Measurements from ENCODE around the gene ANKMY1.
A peak's percentile ranks its signal among the peaks of the same experiment; 100 is the strongest.

Gene ANKMY1

GRCh38 chr2:240520130-240520973 is 37.4 kb downstream of the ANKMY1 start:
- no peak for DNase-seq (ENCODE audit: low read depth)

- no peak for DNase-seq (ENCODE audit: low read depth)
Observed at GRCh38 chr2:240519396-240520129, 38.2 kb downstream of the ANKMY1 start.

GRCh38 chr2:240518981-240519380 is 38.8 kb downstream of the ANKMY1 start:
- DNase-seq (ENCODE audit: low read depth) = no peak

GRCh38 chr2:240517342-240517741 is 40.4 kb downstream of the ANKMY1 start:
- no peak for DNase-seq (ENCODE audit: low read depth)

GRCh38 chr2:240514631-240515030 is 43.2 kb downstream of the ANKMY1 start:
- DNase-seq (ENCODE audit: low read depth) = no peak

- DNase-seq (ENCODE audit: low read depth) = peak; percentile 64
Observed at GRCh38 chr2:240513549-240514287, 44.1 kb downstream of the ANKMY1 start.

- no peak for DNase-seq (ENCODE audit: low read depth)
Observed at GRCh38 chr2:240512666-240513535, 44.9 kb downstream of the ANKMY1 start.

GRCh38 chr2:240512109-240512485 is 45.7 kb downstream of the ANKMY1 start:
- DNase-seq (ENCODE audit: low read depth) = no peak

- no peak for DNase-seq (ENCODE audit: low read depth)
Observed at GRCh38 chr2:240511351-240512108, 46.3 kb downstream of the ANKMY1 start.

- DNase-seq (ENCODE audit: low read depth) = no peak
Observed at GRCh38 chr2:240510513-240511210, 47.1 kb downstream of the ANKMY1 start.

GRCh38 chr2:240509667-240510512 is 47.9 kb downstream of the ANKMY1 start:
- no peak for DNase-seq (ENCODE audit: low read depth)

GRCh38 chr2:240508832-240509545 is 48.8 kb downstream of the ANKMY1 start:
- DNase-seq (ENCODE audit: low read depth) = no peak

- DNase-seq (ENCODE audit: low read depth) = no peak
Observed at GRCh38 chr2:240507778-240508251, 50.0 kb downstream of the ANKMY1 start.

- no peak for DNase-seq (ENCODE audit: low read depth)
Observed at GRCh38 chr2:240507060-240507777, 50.6 kb downstream of the ANKMY1 start.

- DNase-seq (ENCODE audit: low read depth) = no peak
Observed at GRCh38 chr2:240506406-240507059, 51.3 kb downstream of the ANKMY1 start.

GRCh38 chr2:240505910-240506309 is 51.9 kb downstream of the ANKMY1 start:
- DNase-seq (ENCODE audit: low read depth) = no peak

GRCh38 chr2:240503848-240504247 is 53.9 kb downstream of the ANKMY1 start:
- no peak for DNase-seq (ENCODE audit: low read depth)

Measured in stimulated activated CD8-positive, alpha-beta memory T cell treated with anti-CD3 and anti-CD28 coated beads, Interleukin-7, amount 100 ng/mL, for 24 hours (primary cell).